GM21515 (cell line): Measurements from ENCODE around the gene VTCN1.
"Not testable (repeated sequence)": the region's sequence is repeated elsewhere in the genome, so short reads cannot be mapped to it uniquely, and the experiment has no call there.

Experiments used
- ATAC-seq: cut with Tn5 transposase; IDR thresholded peaks from one replicate; pipeline ENCODE4 v1.9.1; 2021; ENCODE audit not compliant: unreplicated experiment

VTCN1 gene

DNA sequence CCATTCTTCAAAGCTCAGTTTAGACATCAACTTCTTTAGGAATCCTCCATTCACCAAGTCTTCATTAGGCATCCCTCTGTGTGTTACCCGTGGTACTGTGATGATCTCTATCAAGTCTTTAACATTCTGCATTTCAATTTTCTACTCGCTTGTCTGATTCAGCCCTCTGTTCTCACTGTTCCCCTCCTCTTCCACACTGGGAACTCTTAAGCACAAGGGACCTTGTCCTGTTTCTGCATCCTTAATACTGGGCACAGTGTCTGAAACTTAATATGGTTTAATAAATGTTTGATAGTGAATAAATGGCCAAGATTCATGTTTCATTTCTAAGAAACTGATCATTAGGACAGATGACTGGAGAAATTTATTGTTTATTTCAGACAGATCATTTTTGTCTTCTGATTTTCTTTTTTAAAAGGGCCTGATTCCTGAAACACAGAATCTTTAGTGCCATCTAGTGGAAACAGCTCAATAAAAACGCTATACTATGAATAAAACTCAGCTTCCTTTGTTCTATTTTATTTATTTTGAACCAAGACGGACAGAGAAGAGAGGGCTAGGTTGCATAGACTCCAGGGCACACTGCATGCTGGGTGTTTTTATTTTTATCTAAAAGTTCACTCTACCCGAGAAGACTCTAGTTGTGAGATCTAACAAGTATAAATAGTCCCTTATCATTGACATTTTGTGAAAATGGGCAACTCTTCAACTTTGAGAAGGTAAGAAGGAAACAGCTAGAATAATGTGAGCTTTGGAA lies 82.2 kb downstream of the VTCN1 start:
- no peak for ATAC-seq

DNA sequence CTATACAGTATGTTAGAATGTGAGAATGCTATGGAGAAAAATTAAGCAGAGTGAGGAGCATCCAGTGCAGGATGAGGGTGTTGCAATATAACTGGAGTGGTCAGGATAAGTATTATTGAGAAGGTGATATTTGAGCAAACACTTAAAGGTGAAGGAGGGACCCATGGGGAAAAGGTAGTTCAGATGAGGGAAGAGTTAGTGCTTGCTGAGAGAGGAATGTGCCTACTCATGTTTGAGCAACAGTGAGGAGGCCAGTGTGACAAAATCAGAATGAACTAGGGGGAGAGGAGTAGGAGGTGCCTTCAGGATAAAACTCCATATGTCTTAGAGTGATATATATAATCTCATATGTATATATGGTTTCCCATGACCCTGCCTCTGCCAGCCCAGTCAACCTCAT lies 82.9 kb downstream of the VTCN1 start:
- ATAC-seq = no peak

DNA sequence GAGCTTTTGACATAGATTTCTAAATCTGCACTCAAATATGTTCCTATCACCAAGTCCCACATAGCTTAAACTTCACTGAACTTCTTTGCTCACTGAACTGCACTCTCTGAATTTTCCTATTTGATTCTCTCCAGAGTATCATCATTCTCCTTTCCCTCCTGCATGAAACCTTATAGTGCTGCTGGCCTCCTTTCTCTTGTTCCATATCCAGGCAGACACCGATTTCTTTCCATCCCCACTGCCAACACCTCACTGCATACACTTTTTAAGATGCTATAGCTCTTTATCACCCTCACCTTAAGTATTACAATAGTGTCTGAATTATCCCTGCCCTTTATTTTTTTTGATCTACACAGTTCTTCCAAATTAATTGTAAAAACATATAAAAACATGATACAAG lies 86.1 kb downstream of the VTCN1 start:
- no peak for ATAC-seq

DNA sequence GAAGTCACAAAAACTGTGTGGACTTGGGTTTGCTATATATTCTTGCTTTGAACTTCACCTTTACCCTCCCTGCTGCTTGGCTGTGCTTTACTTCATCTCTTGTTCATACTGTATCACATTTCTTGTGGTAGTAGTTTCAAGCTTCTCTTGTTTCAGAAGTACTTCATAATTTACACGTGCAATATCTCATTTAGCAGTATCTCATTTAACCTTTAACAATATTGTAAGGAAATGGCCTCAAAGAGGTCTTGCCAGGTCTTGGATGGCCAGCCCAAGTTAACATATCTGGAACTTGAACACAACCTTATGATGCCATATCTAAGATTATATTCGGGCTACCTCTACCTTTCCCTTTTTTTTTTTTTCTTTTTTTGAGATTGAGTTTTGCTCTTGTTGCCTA lies 87.5 kb downstream of the VTCN1 start:
- ATAC-seq = no peak

DNA sequence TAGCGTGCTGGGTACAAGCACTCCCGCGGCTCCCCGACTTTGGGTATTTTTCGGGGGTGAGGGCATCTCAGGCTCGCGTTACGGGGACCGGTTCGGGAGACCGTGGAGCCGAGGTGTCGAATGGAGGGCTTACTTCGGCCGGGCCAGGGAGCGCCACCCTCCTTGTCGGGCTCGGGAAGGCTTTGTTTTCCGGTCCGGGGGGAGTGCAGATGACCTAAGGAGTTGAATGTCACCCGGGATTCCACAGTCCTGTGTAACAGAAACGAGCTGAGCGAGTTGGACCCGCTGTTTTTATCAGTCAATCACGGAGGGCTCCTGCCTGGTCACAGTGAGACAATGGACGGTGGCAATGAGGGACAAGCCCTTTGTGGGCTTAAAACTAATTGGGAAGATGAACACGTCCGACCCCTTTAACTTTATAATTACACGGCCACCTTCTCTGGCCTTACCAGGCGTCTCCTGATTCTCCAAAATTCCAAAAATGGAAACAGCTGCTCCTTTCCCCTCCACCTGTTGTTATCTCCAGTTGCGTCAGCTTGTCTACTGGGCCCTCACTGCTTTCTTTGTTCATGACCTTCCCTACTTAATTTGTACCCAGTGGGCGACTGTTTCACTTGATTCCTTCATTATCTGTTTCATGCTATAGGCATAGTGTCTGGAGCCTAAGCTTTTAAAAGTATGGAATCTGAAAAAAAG lies 88.2 kb downstream of the VTCN1 start:
- ATAC-seq = no peak

DNA sequence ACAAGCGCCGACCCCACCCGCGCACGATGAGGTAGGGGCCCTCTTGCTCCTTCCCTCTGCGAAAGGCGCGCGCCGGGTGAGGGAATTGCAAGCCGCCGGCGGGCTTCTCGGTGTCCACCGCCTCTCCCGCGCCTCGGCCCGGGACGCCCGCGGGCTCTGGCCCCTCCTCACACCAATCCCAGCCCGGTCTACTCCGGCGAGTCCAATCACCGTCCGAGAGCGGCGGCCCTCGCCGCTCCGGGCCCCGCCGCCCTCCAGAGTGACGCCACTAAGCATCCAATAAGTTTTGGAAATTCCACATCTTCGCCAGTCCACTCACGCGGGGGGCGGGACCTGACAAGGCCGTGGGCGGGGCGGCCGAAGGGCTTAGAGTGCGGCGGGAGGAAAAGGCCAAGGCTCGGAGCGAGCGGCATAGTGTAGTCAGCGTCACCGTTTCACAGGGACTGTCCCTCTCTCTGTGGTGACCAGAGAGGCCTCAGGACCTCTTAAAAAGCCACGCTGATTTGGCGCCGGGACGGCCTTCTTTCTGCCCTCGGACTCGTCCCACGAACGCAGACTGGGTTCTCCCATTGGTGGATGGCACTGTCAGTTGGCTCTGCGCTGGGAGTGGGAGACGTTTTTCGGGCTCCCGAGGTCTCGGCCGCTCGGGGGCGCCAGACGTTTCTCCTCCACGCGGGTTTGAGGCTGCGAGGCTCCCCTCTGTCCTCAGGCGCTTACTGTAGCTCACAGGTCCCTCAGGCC lies 89.0 kb downstream of the VTCN1 start, which contains the start of gene TRIM45:
TSS of gene TRIM45 (minus strand) at position 161 of the 741 bp plus-strand sequence. CDS start 548 bp downstream, outside the sequence.
- ATAC-seq = peak; percentile 93

DNA sequence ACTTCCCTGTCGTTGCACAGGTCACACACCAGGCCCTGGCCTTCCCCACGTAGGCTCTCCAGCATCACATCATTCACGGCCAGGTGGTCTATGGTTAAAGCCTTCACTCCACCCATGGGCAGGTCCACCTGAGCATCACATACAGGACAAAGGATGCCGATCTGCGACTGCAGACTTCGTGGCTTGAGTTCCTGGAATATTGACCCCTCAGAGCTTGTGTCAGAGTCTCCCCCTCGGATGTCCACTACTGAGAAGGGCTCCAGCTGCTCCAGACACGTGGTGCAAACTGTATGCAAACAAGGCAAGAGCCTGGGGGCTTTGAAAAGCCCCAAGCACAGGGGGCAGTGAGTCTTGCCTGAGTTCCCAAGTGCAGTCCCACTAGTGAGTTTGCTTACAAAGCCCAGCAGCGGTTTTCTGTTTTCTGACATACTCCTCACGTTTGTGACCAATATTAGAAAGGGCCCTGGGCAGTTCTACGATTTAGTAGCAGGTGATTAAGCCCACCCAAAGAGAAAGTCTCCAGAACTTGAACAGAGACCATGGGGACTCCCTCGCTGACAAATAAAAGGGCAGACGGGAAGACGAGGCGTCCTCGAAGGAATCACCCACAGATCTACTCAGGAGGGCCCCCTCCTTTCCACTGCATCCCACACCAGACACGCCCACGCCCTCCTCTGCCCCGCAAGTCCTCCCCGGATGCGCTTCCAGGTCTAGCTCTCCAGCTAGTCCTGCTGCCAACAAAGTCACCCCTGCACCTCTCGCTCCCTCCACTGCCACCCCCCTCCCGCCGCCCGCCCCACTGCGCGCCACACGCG lies 89.7 kb downstream of the VTCN1 start:
- ATAC-seq = no peak

DNA sequence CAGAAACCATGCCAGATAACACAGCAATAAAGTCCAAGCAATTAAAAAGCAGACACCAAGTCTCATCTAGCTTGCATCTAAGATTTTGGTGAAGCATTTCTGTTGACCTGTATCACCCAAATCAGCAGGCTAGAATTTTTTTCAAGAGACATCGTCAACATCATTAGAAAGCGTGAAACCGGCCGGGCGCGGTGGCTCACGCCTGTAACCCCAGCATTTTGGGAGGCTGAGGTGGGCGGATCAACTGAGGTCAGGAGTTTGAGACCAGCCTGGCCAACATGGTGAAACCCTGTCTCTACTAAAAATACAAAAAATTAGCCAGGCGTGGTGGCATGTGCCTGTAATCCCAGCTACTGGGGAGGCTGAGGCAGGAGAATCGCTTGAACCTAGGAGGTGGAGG lies 91.6 kb downstream of the VTCN1 start:
- not testable (repeated sequence) for ATAC-seq

DNA sequence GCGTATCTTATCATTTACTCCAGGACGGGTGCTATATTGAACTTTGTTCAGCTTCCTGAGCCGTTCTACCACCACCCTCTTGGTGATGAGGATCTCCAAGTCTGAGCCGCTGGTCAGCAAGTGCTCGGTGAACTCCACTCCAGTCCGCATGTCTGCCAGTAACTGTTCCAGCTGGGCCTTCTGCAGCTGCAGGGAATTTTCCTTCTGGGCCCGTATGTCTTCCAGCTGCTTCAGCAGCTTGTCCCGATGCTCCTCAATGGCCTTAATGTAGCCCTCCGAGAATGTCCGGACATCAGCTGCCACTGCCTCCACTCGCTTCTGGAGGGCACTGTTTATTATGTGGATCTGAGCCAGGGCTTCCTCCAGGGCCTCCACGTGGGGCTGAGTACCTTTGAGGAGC lies 92.6 kb downstream of the VTCN1 start:
- no peak for ATAC-seq

DNA sequence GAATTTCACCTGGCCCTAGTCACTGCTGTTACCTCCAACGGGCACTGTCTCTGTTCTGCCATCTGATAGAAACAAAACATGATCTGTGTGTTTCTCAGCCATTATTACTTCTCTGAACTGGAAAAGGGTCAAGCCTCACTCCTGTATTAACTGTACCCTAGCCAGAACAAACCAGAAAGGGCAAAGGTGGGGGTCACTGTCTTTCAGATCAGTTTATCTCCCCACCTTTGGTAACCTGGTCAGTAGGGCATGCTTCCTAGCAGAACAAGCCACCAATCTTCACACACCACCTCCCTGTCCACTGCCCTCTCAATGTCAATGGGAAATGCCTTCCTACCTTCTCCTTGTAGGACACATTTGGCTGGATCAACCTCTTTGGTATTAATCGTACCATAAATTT lies 93.0 kb downstream of the VTCN1 start:
- no peak for ATAC-seq

DNA sequence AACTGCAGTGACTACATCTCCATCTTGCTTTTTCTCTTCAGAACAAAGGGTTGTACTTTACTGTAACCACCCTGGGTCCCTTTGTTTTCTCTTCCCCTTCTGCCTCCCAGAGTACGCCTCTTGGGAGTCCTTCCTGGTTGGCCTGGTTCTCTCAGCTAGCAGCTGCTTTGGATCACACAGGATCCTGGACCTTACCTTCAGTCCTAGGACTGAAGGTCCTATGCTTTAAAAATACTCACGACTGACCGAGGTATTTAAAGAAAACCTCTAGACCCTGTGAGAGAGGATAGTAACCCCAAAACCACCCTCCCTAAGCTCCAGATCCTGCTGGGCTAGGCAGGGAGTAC lies 94.0 kb downstream of the VTCN1 start:
- ATAC-seq = no peak

DNA sequence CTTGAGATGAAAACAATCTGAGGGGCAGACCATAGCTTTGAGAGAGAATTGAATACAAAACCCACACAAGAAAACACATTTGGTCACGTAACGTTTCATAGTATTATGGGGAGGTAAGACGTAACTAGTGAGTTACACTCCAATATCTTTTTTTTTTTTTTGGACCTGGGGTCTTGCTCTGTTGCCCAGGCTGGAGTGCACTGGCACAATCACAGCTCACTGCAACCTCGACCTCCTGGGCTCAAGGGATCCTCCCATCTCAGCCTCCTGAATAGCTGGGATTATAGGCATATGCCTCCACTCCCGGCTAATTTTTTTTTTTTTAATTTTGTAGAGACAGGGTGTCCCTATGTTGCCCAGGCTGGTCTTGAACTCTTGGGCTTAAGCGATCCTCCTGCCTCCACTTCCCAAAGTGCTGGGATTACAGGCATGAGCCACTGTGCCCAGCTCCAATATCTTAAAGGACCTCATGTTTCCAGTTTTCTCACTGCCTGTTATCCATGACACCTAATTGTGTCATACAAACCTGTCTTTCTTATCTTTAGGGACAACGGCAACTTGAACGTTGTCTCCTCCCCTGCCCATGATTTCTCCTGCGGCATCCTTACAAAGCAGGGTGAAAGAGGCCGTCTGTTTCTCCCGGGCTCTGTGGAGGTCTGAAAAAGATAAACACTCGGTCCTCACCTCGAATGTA lies 94.5 kb downstream of the VTCN1 start:
- ATAC-seq = no peak

DNA sequence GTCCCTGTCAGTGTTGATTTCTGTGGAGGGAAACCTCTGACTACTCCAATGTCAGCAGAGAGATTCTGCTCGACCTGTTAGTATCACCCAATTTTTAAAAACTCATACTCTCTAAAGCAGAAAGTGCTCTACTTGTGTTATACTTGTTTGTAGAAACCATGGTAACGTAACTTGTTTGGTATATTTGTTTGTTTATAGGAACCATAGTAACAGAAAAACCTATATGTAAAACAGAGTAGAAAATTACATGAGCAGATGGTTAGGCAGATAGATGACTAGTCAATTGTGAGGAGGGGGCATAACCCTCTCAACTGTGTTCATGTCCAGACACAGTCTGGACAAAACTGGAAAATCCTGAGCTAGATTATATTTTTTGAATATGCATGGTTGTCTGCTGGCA lies 95.8 kb downstream of the VTCN1 start:
- ATAC-seq = no peak

DNA sequence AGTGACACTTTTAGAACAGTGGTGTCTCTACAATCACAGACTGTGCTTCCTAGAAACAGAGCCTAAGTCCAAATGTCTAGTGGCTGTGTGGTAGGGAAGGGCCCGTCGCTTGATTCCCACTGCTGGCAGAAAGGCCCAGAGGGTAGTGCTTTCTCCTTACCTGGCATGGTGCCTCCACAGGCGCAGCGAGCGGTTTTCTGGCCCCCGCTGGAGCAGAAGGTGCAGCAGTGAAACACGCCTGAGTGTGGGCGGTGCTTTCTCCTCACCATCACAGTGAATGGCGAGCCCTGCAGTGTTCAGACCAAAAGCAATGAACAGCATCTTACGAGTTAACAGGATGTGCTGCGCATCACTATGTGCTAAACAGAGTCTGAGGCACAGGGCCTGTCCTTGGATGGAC lies 97.5 kb downstream of the VTCN1 start:
- no peak for ATAC-seq

DNA sequence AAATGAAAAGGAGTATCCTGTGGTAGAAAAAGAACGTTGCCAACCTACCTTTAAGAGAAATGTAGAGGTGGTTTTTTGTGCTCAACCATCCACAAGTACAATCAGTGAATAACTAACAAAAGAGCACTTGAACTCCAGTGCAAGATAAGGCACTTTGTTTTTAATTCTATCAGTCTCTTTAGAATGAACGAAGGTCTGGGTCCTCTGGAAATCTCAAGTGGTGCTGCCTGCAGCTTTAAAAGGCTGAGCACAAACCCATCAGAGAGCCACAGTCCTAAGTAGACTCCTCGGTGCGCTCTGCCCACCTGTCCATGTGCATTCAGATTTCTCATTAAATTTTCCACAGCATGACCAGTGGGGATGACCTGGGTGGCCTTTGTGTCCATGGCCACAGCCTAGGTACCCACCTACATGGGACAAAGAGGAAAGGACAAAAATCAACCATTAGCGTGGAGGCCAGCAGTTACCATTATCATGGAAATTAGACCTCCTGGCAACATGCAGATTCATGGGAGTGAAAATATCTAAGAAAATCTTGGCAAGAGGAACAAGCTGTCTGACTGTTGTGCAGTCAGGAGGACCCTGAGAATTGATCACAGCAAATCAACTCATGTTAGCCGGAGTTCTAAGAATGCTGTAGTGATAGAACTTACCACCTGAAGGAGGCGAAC lies 98.5 kb downstream of the VTCN1 start:
- no peak for ATAC-seq

DNA sequence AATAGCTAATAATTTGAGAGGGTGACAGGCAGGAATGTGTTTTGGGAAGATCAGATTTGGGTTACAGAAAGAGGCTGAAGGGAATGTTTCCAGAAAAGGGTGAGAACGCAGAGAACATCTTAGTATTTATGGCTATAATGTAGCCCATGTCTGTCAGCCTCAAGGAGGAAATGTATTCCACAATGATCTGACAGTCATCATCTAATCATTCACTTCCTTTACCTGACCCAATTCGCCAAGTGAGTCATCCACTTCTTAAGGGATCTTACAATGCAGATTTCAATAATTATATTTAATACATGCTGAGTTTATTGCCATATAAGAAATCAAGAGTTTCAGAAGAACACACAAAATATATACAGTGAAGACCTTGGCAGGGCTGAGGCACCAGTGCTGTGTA lies 100.0 kb downstream of the VTCN1 start:
- ATAC-seq = no peak

DNA sequence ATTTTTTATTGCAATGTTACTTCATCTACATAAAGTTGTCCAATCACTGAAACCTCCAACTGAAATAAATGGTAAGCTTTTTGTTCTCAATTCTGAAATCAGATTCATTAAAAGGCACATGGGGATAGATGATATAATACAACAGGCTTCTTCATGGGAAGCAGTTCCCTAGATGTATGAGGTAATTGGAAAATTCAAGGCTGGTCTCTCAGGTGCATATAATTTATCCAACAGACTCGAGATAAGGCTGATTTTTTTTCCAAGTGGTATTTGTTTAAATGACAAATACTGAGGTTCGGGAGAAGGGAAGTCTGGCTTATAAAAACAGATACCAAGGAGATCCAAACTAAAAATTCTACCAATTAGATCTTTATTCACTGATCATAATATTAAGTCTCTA lies 103.4 kb downstream of the VTCN1 start:
- no peak for ATAC-seq

DNA sequence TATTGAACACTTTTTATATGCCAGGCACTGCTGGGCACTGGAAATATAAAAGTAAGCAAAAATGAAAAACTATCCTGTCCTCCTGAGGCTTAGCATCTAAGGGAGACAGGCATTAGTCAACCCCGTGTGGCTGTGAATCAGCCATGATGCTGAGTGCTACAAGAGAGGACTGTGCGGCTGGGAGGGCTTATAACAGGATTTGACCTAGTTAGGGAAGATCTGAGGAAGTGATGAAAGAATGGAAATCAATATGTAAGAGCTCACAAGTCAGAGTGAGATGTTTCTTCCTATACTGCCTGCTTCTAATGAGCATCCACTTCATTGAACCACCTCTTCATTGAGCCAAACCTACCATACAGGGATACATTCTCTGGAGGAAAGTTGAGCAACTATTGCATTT lies 104.2 kb downstream of the VTCN1 start:
- ATAC-seq = no peak

DNA sequence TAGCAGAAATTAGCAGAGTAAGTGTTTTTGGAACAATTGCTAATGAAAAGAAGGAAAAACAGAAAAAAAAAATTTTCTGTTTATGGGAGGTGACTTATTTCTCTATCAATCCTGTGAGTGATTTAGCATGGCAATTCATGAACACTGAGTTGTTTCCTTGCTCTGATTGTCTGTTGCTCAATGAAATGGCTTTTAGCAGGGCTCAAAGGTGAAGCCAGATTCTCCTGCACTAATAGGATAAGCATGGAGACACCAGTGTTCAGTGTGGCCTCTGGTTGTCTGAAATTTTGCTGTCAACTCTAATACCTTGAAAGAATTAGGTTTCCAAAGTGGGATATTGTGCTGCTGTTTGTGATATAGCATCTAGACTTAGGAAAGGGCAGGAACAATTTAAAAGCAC lies 105.0 kb downstream of the VTCN1 start:
- ATAC-seq = no peak

DNA sequence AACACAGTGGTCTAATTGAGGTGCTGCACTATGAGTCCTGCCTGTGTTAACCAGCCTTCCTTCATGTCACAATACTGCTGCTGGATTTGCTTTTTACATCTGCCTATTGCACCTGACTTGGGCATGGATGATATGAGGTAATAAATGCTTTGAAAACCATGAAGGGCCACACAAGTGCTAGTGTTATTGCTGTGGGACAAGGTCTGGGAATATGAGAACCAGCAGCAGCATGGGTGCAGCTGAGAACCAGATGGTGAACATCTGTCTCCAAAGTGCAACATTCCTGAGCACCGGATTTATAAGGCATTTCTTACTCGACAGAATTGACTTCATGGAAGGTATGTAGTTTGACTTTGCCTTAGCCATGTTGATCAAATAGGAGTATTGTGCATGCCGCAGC lies 105.7 kb downstream of the VTCN1 start:
- no peak for ATAC-seq
